Measurements from ENCODE around the gene OR4D2.
"Not testable (repeated sequence)": the region's sequence is repeated elsewhere in the genome, so short reads cannot be mapped to it uniquely, and the experiment has no call there.

The OR4D2 gene

GRCh38 chr17:58166682-58167081, at the start of gene OR4D2:
OR4D2 (plus strand) TSS chr17:58166982; CDS start chr17:58169656, 2,674 bp downstream.
- no peak for DNase-seq (ENCODE audit: low spot score)

DNA sequence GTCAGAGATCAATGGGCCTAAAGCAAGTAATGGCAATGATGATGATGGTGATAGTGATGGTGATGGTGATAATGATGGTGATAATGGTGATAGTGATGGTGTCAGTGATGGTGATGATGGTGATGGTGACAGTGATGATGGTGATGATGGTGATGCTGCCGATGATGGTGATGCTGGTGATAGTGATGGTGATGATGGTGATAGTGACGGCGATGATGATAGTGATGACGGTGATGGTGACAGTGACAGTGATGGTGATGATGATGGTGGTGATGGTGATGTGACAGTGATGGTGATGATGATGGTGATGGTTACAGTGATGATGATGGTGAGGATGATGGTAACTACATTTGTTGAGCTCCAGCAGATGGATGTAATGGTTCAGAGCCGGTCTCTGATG, 49.4 kb upstream of the OR4D2 start:
- no peak for DNase-seq (ENCODE audit: low spot score)

DNA sequence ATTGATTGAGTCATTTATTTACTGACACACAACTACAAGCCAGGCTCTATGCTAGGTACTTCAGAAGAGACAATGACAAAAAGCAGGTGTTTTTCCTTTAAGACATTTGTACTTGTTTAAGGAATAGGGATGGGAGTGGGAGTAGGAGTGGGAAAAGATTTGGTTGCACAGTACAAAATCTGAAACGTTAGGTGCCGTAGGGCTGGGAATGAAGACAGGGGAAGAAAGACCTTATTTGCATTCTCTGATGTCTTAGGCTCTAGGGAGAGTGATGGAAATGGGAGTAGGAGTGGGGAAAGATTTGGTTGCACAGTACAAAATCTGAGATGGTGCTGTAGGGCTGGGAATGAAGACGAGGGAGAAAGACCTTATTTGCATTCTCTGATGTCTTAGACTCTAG, 47.3 kb upstream of the OR4D2 start:
- no peak for DNase-seq (ENCODE audit: low spot score)

GRCh38 chr17:58120195-58120822, 46.5 kb upstream of the OR4D2 start:
- peak; percentile 19 for DNase-seq (ENCODE audit: low spot score)

DNA sequence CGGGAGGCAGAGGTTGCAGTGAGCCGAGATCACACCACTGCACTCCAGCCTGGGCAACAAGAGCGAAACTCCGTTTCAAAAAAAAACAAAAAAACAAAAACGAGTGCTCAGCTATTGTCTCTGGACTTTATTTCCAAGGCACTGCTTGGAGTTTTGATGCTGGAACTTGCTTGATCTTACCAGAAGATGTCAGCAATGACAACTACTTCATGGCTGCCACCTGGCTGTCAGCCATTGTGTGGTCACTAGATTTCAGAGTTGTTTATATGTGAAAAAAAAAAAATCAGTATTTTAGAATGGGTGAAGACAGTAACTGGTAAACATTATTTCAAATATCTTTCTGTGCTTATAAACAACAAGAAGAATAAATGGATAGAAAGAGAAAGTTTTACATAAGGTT, 44.9 kb upstream of the OR4D2 start:
- DNase-seq (ENCODE audit: low spot score): peak; percentile 17

GRCh38 chr17:58127846-58128245, 38.9 kb upstream of the OR4D2 start:
- no peak for DNase-seq (ENCODE audit: low spot score)

GRCh38 chr17:58132697-58133096, 34.1 kb upstream of the OR4D2 start:
- not testable (repeated sequence) for DNase-seq (ENCODE audit: low spot score)

GRCh38 chr17:58136669-58137279, 30.0 kb upstream of the OR4D2 start:
- DNase-seq (ENCODE audit: low spot score): no peak

GRCh38 chr17:58141505-58141904, 25.3 kb upstream of the OR4D2 start:
- no peak for DNase-seq (ENCODE audit: low spot score)

DNA sequence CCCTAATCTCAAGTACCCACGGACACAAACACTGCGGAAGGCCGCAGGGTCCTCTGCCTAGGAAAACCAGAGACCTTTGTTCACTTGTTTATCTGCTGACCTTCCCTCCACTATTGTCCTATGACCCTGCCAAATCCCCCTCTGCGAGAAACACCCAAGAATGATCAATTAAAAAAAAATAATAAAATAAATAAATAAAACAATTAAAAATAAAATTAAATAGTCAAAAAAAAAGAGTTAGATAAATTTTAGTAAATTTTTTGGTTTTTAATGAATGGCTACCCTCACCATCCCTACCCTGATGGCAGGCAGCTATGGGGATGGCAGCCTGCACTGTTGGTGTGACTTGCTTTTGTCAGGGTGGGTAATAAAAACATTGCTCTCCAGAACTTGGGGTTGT, 23.4 kb upstream of the OR4D2 start:
- DNase-seq (ENCODE audit: low spot score): not testable (repeated sequence)

GRCh38 chr17:58144801-58145200, 22.0 kb upstream of the OR4D2 start:
- DNase-seq (ENCODE audit: low spot score): no peak

GRCh38 chr17:58147930-58148434, 18.8 kb upstream of the OR4D2 start, which contains the start of gene OR4D1:
OR4D1 (plus strand) TSS chr17:58148384; CDS start chr17:58155154, 6,770 bp downstream.
- no peak for DNase-seq (ENCODE audit: low spot score)

GRCh38 chr17:58148609-58149008, 18.2 kb upstream of the OR4D2 start:
- no peak for DNase-seq (ENCODE audit: low spot score)

DNA sequence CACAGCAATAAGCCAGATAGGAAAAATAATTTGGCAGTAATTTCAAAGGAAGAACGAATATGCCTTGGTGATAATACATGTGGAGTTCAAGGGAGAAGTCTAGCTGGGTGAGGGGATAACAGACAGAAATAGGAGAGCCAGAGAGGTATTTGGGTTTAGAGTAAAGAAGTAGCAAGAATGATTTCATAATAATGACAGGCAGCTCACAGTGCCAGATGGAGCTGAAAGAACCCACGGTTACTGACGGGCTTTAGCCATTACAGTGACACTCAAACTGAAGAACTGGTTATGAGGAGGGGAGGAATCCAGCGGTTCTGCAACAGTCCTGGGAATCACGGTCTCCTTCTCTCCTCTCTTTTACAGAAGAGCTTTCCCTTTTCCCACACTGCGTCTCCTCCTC, 16.4 kb upstream of the OR4D2 start:
- DNase-seq (ENCODE audit: low spot score): no peak

DNA sequence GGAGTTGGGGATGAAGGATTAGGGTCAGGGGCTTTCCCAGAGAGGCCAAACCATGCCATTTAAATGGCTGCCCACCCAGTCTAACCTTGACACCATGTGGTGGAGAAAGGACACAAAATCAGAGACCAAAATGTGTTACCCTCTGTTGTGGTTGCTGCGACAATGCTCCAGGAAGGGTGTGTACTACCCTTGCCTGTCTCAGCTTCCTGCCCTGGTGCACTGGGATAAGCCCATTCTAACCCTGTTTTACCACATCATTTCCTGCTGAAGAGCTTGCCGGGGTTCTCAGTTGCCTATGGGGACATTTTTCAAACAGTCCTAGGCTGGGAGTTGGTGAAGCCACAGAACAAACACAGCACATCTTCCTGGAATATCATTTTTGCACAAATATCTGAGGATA, 13.7 kb upstream of the OR4D2 start:
- DNase-seq (ENCODE audit: low spot score): no peak

GRCh38 chr17:58153671-58154070, 13.1 kb upstream of the OR4D2 start:
- no peak for DNase-seq (ENCODE audit: low spot score)

GRCh38 chr17:58156839-58157803, 9.7 kb upstream of the OR4D2 start:
- no peak for DNase-seq (ENCODE audit: low spot score)

GRCh38 chr17:58158181-58158580, 8.6 kb upstream of the OR4D2 start:
- no peak for DNase-seq (ENCODE audit: low spot score)

DNA sequence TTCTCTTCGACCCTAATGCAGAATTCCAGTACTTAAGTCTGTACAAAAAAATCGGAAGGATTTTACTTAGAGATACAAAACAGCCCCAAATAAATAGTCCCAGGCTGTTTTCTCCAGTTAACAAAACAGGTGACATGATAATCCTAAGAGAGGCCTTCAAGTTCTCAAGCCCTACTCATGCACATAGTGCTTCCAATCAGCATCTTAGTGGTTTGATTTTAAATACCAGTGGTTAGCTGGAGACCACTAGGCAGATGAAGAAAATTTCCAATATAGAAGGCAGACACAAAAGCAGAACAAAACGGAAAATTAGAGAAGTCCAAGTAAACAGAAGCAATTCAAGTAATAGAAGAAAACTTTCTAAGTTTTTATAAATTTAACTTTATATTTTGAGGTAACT, 5.2 kb upstream of the OR4D2 start:
- no peak for DNase-seq (ENCODE audit: low spot score)

GRCh38 chr17:58165981-58166380, 801 bp upstream of the OR4D2 start:
- DNase-seq (ENCODE audit: low spot score): no peak

GRCh38 chr17:58170622-58171021, 3.8 kb downstream of the OR4D2 start:
- no peak for DNase-seq (ENCODE audit: low spot score)

GRCh38 chr17:58172369-58173071, 5.7 kb downstream of the OR4D2 start:
- DNase-seq (ENCODE audit: low spot score): no peak

Measured in hepatic stellate cell (primary cell).